Measurements from ENCODE around the gene CRMP1.

Gene CRMP1

GRCh38 chr4:5798946-5799345, 93.9 kb downstream of the CRMP1 start:
- ChIA-PET POLR2A (no interaction called here), CTCF (no interaction called here)
- no peak for TF ChIP-seq FOXK2 (IDR thresholded peaks at IDR 0.05)
- TF ChIP-seq ZNF384 (IDR thresholded peaks at IDR 0.05) = no peak
- TF ChIP-seq FOXM1 (IDR thresholded peaks at IDR 0.05; ENCODE audit: borderline replicate concordance) = no peak
- TF ChIP-seq, protein P1, sequence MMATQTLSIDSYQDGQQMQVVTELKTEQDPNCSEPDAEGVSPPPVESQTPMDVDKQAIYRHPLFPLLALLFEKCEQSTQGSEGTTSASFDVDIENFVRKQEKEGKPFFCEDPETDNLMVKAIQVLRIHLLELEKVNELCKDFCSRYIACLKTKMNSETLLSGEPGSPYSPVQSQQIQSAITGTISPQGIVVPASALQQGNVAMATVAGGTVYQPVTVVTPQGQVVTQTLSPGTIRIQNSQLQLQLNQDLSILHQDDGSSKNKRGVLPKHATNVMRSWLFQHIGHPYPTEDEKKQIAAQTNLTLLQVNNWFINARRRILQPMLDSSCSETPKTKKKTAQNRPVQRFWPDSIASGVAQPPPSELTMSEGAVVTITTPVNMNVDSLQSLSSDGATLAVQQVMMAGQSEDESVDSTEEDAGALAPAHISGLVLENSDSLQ (IDR thresholded peaks at IDR 0.05) = no peak
- no peak for DNase-seq (ENCODE audit: extremely low spot score)

- no peak for TF ChIP-seq ARNT (IDR thresholded peaks at IDR 0.05)
- no peak for DNase-seq (ENCODE audit: extremely low spot score)
- ChIA-PET POLR2A (no interaction called here), CTCF (no interaction called here)
Measured at GRCh38 chr4:5798462-5798861, 94.4 kb downstream of the CRMP1 start.

GRCh38 chr4:5797866-5798265, 95.0 kb downstream of the CRMP1 start:
- CTCF ChIA-PET = no interaction called here
- POLR2A ChIA-PET = no interaction called here
- DNase-seq (ENCODE audit: extremely low spot score) = no peak
- TF ChIP-seq ARNT (IDR thresholded peaks at IDR 0.05) = no peak

GRCh38 chr4:5796976-5797375, 95.9 kb downstream of the CRMP1 start:
- CTCF ChIA-PET = no interaction called here

DNA sequence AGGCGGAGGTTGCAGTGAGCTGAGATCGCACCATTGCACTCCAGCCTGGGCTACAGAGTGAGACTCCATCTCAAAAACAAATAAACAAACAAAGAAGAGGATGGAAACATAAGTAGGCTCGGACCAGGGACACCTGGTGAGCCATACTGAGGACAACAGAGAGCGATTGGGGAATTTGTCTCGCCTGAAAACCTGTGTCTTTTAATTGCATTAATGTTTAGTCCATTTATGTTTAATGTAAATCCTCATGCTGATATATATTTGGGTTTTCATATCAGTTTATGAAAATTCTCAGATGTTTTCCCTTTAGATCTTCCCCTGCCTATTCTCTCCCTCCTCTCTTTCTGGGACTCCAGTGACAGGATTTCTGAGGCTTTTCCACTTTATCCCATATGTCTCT, 97.3 kb downstream of the CRMP1 start:
- TF ChIP-seq NFRKB (IDR thresholded peaks at IDR 0.05) (no peak), FOXA1 (IDR thresholded peaks at IDR 0.05) (no peak), L3MBTL2 (conservative IDR thresholded peaks at IDR 0.05) (no peak), ARNT (IDR thresholded peaks at IDR 0.05) (no peak), FOXK2 (IDR thresholded peaks at IDR 0.05) (no peak), FOXM1 (IDR thresholded peaks at IDR 0.05; ENCODE audit: borderline replicate concordance) (no peak), TARDBP (IDR thresholded peaks at IDR 0.05) (no peak), LEF1 (IDR thresholded peaks at IDR 0.05; ENCODE audit: borderline replicate concordance) (no peak), CTBP1 (IDR thresholded peaks at IDR 0.05; ENCODE audit: borderline replicate concordance) (no peak), SUZ12 (IDR thresholded peaks at IDR 0.05) (no peak), SP1 (IDR thresholded peaks at IDR 0.05) (no peak), ZNF384 (IDR thresholded peaks at IDR 0.05) (no peak), ELF4 (IDR thresholded peaks at IDR 0.05) (no peak)
- TF ChIP-seq, protein P1 (IDR thresholded peaks at IDR 0.05) = no peak
- DNase-seq (ENCODE audit: extremely low spot score) = no peak
- ChIA-PET POLR2A (no interaction called here), CTCF (no interaction called here)

More at GRCh38 chr4:5796976-5797375, 95.9 kb downstream of the CRMP1 start:
- no peak for DNase-seq (ENCODE audit: extremely low spot score)
- POLR2A ChIA-PET = no interaction called here
- TF ChIP-seq FOXA1 (IDR thresholded peaks at IDR 0.05) (no peak), SUZ12 (IDR thresholded peaks at IDR 0.05) (no peak), FOXM1 (IDR thresholded peaks at IDR 0.05; ENCODE audit: borderline replicate concordance) (no peak), SP1 (IDR thresholded peaks at IDR 0.05) (no peak), ELF4 (IDR thresholded peaks at IDR 0.05) (no peak), ZNF384 (IDR thresholded peaks at IDR 0.05) (no peak), FOXK2 (IDR thresholded peaks at IDR 0.05) (no peak), L3MBTL2 (conservative IDR thresholded peaks at IDR 0.05) (no peak)
- TF ChIP-seq, protein P1 (IDR thresholded peaks at IDR 0.05) = no peak

DNA sequence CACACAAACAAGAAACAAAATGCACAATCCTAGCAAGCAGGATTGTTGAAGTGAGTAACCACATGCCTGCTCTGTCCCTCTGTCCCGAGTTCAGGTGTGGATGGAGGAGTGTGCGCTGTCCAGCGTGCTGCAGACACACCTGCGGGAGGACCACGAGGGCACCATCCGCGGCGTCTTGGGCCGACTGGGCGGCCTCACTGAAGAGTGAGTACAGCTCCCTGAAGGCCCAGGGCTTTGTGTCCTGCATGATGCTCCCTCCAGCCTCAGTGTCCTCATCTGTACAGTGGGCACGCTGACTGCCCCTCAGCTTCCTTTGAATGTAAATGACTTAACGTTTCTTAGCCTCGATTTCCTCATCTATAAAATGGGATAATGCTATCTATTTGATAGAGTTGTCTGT, 99.4 kb downstream of the CRMP1 start:
- ChIA-PET POLR2A (no interaction called here), CTCF (no interaction called here)
- TF ChIP-seq L3MBTL2 (conservative IDR thresholded peaks at IDR 0.05) = no peak
- no peak for TF ChIP-seq ZNF384 (IDR thresholded peaks at IDR 0.05)
- TF ChIP-seq SUZ12 (IDR thresholded peaks at IDR 0.05) = no peak
- TF ChIP-seq TARDBP (IDR thresholded peaks at IDR 0.05) = no peak
- no peak for TF ChIP-seq LEF1 (IDR thresholded peaks at IDR 0.05; ENCODE audit: borderline replicate concordance)
- no peak for TF ChIP-seq CTBP1 (IDR thresholded peaks at IDR 0.05; ENCODE audit: borderline replicate concordance)
- no peak for TF ChIP-seq ARNT (IDR thresholded peaks at IDR 0.05)
- TF ChIP-seq, protein P1 (IDR thresholded peaks at IDR 0.05) = no peak
- TF ChIP-seq ELF4 (IDR thresholded peaks at IDR 0.05) = no peak
- no peak for TF ChIP-seq FOXA1 (IDR thresholded peaks at IDR 0.05)
- TF ChIP-seq BHLHE40 (IDR thresholded peaks at IDR 0.05; ENCODE audit: borderline replicate concordance) = no peak
- no peak for TF ChIP-seq FOXM1 (IDR thresholded peaks at IDR 0.05; ENCODE audit: borderline replicate concordance)
- TF ChIP-seq HDGF (IDR thresholded peaks at IDR 0.05; ENCODE audit: borderline replicate concordance) = no peak
- TF ChIP-seq SP1 (IDR thresholded peaks at IDR 0.05) = no peak
- no peak for TF ChIP-seq FOXK2 (IDR thresholded peaks at IDR 0.05)
- no peak for TF ChIP-seq NFRKB (IDR thresholded peaks at IDR 0.05)
- no peak for DNase-seq (ENCODE audit: extremely low spot score)

- TF ChIP-seq FOXA1 (IDR thresholded peaks at IDR 0.05) (no peak), NFRKB (IDR thresholded peaks at IDR 0.05) (no peak), FOXK2 (IDR thresholded peaks at IDR 0.05) (no peak), ELF4 (IDR thresholded peaks at IDR 0.05) (no peak), LEF1 (IDR thresholded peaks at IDR 0.05; ENCODE audit: borderline replicate concordance) (no peak), HDGF (IDR thresholded peaks at IDR 0.05; ENCODE audit: borderline replicate concordance) (no peak), ARNT (IDR thresholded peaks at IDR 0.05) (no peak)
- TF ChIP-seq, protein P1 (IDR thresholded peaks at IDR 0.05) = no peak
- DNase-seq (ENCODE audit: extremely low spot score) = no peak
- POLR2A ChIA-PET = no interaction called here
- CTCF ChIA-PET = no interaction called here
Measured at GRCh38 chr4:5791654-5792053, 101.2 kb downstream of the CRMP1 start.

Data from HEK293T (cell line).